OCI-LY1 (cell line): ENCODE results near the gene PLXNA2.

Experiments used
- EZH2 ChIP-seq: fragments of 200-600 bp; sonication (generic), shearing (Covaris generic); IDR thresholded peaks from 2 replicates; pipeline ENCODE4 v1.8.0; 2017; ENCODE audit warnings: borderline replicate concordance, mixed run types, mild to moderate bottlenecking, antibody characterized with exemption, low read length, moderate library complexity, mixed read lengths
- TF ChIP-seq, protein P1 (sequence below): fragments of 200-600 bp; sonication (generic), shearing (Covaris generic); IDR thresholded peaks from 2 replicates; pipeline ENCODE4 v1.5.1; 2017; ENCODE audit warnings: mild to moderate bottlenecking, antibody characterized with exemption, low read length, moderate library complexity, mixed read lengths

DNA sequence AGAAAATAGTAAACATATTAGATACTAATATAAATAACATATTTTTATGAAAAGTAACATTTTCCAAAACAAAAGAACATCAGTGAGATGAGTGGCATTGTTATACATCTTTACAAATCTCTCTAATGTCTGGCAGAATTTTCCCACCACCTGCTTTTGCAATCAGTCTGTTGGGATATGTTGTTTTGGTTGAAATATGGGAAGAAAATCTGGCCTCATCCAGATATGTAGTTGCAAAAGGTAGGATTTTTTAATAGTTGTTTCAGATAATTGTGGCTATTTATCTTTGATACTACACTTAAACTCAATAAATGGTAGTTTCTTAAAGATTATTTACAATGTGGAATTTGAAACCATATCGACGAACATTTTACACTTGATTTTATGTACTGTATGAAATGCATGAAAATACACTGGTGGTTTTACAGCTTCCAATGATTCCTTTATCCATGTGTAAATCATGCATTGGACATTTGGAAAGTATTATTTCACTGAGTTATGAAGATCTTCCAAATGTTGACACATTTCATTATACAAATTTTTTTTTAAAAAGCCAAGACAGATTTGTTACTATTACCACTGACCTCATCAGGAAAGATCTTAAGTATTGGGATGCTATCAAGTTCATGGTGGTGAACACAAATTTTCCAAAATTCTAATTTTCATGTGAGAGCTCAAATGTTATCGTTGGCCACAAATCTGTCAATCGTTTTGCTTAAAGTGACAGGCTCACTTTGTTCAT lies 259.2 kb downstream of the PLXNA2 start:
- TF ChIP-seq, protein P1, sequence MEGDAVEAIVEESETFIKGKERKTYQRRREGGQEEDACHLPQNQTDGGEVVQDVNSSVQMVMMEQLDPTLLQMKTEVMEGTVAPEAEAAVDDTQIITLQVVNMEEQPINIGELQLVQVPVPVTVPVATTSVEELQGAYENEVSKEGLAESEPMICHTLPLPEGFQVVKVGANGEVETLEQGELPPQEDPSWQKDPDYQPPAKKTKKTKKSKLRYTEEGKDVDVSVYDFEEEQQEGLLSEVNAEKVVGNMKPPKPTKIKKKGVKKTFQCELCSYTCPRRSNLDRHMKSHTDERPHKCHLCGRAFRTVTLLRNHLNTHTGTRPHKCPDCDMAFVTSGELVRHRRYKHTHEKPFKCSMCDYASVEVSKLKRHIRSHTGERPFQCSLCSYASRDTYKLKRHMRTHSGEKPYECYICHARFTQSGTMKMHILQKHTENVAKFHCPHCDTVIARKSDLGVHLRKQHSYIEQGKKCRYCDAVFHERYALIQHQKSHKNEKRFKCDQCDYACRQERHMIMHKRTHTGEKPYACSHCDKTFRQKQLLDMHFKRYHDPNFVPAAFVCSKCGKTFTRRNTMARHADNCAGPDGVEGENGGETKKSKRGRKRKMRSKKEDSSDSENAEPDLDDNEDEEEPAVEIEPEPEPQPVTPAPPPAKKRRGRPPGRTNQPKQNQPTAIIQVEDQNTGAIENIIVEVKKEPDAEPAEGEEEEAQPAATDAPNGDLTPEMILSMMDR, result no peak
- no peak for TF ChIP-seq EZH2
